GM10266 (cell line): ENCODE measurements around the gene UBE2E1.

ENCODE experiments used
- DNase-seq: peaks from one replicate; pipeline ENCODE4 v3.0.0; 2012; ENCODE audit errors: extremely low spot score
- TF ChIP-seq, protein P1 (sequence below): IDR thresholded peaks from 2 replicates; pipeline ENCODE4 v1.5.1; 2012; ENCODE audit warnings: mild to moderate bottlenecking, low read depth; ENCODE audit not compliant: control insufficient read depth, insufficient read depth; ENCODE audit errors: missing control alignments

Gene UBE2E1

DNA sequence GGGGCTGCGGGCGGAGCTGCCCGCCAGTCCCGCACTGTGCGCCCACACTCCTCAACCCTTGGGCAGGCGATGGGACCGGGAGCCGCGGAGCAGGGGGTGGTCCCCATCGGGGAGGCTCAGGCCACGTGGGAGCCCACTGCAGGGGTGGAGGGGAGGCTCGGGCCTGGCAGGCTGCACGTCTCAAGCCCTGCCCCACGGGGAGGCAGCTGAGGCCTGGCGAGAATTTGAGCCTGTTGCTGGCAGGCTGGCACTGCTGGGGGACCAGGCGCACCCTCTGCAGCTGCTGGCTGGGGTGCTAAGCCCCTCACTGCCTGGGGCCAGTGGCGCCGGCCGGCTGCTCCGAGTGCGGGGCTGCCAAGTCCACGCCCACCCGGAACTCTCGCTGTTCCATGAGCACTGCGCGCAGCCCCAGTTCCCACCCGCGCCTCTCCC, 76.7 kb downstream of the UBE2E1 start:
- TF ChIP-seq, protein P1, sequence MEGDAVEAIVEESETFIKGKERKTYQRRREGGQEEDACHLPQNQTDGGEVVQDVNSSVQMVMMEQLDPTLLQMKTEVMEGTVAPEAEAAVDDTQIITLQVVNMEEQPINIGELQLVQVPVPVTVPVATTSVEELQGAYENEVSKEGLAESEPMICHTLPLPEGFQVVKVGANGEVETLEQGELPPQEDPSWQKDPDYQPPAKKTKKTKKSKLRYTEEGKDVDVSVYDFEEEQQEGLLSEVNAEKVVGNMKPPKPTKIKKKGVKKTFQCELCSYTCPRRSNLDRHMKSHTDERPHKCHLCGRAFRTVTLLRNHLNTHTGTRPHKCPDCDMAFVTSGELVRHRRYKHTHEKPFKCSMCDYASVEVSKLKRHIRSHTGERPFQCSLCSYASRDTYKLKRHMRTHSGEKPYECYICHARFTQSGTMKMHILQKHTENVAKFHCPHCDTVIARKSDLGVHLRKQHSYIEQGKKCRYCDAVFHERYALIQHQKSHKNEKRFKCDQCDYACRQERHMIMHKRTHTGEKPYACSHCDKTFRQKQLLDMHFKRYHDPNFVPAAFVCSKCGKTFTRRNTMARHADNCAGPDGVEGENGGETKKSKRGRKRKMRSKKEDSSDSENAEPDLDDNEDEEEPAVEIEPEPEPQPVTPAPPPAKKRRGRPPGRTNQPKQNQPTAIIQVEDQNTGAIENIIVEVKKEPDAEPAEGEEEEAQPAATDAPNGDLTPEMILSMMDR: no peak
- DNase-seq: no peak

DNA sequence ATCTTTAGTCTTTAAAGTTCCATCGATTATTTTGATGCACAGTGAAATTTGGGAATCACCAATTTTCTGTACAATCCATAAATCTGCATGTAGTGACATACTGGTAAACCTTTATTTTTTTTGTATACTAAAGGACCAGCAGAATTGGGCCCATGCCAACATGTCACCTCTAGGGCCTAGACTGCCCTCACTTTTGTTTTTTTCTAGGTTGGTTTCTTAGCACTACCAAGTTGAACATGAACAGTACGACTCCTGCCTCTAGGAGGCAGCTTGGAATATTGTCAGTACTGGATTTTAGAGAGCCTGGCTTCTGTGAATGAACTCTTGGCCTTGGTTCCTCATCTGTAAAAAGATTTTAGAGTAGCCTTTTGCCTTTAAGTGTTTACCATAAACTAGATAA, 78.7 kb downstream of the UBE2E1 start:
- TF ChIP-seq, protein P1: no peak
- no peak for DNase-seq

DNA sequence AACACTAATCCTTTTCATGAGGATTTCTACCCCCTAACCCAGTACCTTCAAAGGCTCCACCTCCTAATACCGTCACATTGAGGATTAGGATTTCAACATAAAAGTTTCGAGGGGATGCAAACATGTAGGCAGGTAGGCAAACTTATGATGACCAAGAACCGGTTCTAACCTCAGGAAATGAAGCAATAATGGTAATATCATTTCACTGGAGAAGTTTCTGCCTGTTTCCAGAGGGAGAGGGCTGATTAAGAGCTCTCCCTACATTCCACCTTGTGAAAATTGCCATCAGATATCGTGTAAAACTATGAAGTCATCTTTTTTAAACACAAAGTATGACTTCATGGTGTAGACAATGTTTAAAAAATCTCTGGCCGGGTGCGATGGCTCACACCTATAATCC, 79.5 kb downstream of the UBE2E1 start:
- TF ChIP-seq, protein P1: no peak
- no peak for DNase-seq

DNA sequence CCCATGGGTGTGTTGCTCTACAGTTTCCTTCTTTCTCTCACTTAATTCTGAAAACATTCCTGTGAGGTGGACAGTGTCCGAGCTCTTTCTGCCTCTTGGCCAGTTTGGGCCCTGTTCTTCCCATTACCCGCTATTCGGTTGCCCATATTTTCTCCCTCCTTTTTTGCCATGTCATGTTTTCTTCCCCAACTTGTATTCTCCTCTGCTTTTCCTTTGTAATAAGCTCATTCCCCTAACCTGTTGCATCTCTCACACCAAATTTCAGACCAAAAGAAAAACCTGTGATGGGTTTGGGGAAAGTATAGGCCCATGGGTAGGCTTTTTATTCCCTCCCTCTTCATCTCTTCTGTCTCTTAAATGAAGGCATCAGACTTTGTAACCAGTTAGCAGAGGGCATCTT, 80.6 kb downstream of the UBE2E1 start:
- TF ChIP-seq, protein P1: no peak
- DNase-seq: no peak

DNA sequence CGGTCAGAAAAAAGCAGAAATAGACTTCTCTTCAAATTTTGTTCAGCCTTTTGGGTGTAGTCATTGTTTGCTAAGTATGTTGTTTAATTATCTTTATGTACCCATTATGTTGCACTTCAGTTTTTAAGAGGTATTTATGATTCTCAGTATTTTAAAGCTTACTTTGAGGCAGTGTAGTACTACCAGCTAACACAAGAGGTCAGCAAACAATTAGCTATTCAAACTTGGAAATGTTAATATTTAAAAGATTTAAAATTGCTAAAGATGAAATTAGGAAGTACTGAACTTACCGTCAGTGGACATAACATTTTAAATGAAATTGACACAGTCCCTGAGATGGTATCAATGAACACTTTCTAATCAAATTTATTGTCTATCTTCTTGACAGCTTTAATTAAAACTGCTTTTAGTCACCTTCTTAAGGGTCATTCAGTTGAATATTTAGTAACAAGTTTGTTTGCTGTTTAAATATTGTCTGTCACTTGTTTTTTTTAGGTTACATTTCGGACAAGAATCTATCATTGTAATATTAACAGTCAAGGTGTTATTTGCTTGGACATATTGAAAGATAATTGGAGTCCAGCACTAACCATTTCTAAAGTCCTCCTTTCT, 83.0 kb downstream of the UBE2E1 start:
- DNase-seq: no peak

DNA sequence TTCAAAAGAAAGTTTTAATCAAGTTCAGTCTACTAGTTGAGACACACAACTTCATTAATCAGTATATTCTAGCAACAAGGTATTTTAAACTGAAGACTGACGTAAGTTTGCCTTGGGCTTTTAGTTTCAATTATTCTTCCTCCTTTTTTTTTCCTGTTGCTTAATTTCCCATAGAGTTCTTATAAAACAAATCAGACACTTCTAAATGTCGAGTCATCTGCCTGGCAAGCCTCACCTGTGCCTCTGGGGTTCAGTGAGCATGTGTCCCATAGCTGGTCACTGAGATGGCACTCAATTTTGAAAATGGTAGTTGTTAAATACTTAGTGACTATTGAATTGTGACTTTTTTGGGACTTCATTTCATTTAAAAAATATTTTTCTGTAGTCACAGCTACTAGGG, 83.6 kb downstream of the UBE2E1 start:
- no peak for DNase-seq
- TF ChIP-seq, protein P1: no peak

More for the DNA sequence above, 83.0 kb downstream of the UBE2E1 start:
- TF ChIP-seq, protein P1: peak; percentile 68

DNA sequence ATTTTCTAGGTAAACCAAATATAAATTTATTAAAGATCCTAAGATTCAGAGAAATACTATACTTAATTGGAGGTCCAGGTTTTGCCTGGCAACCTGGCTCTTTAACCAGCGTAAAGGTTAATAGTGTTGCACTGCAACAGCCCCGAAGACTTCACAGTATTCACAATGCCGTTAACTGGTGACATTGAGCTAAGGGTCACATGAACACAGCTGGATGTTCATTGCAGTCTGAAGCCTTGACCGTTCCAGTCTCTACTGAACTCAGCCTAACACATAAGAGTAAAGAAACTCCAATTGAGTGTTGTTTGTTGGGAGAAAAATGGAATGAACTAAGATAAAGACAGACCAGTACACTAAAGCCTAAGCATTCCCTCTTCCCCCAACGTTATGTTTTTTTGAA, 84.2 kb downstream of the UBE2E1 start:
- TF ChIP-seq, protein P1: no peak
- no peak for DNase-seq
